ENCODE results near the gene TOGARAM2.

Gene TOGARAM2

DNA sequence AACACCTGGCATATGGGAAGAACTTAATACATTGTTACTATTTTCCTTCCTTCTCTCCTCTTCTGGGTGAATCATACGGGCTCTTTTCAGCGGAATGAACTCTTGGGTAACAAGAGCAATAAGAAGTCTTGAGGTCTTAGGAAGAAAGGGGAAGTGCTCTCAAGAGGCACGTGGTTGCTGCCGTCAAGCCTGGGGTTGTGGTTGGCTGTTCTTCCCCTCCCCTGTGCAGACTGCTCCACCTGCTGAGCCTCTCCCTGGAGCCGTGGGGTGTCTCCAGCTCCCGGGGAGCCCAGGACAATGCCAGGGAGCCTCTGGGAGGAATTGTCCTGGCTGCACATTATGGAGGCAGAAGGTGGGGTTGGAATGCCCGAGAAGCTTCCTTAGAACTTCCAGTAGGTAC lies 19.4 kb downstream of the TOGARAM2 start:
- no peak for DNase-seq

DNA sequence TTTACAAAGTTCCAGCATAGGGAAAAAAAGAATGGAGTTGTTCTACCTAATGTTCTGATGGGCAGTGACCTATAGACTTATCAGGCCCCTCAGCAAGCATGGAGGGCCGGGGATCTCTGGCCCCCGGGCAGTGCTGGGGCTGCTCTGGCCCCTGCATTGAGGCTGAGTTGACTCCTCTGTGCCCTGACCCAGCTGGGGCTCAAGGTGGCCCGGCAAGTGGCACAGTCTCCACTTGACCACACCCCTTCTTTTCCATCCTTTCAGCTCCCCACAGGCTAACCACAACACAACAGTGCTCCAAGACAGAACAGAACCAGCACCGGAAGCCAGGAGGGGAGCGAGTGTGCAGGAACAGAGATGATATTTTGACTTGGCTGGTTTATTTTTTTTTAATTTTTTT lies 19.9 kb downstream of the TOGARAM2 start:
- no peak for DNase-seq

DNA sequence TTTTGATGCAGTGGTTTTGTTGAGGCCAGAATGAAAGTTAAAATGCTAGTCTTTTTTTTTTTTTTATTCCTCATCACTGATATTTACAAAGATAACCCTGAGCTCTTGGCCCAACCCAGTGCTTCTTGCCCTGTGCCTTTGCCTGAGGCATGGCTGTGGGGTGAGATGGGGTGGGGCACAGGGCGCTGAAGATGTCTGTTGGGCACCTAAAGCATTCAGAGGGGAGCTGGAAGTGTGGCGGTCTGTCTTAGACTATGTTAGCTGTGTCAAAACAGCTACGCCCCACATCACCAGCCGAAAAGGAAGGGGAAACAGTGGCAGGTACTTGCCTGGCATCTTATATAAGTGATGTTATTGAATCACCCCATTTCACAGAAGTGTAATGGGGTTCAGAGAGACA lies 20.7 kb downstream of the TOGARAM2 start:
- DNase-seq = no peak

DNA sequence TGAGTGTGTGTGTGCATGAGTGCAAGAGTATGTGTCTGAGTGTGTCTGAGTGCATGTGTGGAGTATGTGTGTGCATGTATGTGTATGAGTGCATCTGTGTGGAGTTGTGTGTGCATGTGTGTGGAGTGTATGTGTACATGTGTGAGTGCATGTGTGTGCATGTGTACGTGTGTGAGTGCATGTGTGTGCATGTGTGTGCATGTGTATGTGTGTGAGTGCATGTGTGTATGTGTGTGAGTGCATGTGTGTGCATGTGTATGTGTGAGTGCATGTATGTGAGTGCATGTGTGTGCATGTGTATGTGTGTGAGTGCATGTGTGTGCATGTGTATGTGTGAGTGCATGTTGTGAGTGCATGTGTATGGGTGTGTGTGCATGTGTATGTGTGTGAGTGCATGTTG lies 23.7 kb downstream of the TOGARAM2 start:
- no peak for DNase-seq

DNA sequence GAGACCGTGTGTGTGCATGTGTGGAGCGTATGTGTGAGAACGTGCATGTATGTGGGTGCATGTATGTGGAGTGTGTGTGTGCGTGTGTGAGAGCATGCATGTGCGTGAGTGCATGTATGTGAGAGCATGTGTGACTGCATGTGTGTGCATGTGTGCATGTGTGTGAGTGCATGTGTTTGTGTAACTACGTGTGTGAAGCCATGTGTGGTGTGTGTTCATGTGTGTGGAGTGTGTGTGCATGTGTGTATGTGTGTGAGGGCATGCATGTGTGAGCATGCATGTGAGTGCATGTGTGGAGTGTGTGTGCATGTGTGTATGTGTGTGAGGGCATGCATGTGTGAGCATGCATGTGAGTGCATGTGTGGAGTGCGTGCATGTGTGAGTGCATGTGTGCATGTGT lies 24.2 kb downstream of the TOGARAM2 start:
- no peak for DNase-seq

DNA sequence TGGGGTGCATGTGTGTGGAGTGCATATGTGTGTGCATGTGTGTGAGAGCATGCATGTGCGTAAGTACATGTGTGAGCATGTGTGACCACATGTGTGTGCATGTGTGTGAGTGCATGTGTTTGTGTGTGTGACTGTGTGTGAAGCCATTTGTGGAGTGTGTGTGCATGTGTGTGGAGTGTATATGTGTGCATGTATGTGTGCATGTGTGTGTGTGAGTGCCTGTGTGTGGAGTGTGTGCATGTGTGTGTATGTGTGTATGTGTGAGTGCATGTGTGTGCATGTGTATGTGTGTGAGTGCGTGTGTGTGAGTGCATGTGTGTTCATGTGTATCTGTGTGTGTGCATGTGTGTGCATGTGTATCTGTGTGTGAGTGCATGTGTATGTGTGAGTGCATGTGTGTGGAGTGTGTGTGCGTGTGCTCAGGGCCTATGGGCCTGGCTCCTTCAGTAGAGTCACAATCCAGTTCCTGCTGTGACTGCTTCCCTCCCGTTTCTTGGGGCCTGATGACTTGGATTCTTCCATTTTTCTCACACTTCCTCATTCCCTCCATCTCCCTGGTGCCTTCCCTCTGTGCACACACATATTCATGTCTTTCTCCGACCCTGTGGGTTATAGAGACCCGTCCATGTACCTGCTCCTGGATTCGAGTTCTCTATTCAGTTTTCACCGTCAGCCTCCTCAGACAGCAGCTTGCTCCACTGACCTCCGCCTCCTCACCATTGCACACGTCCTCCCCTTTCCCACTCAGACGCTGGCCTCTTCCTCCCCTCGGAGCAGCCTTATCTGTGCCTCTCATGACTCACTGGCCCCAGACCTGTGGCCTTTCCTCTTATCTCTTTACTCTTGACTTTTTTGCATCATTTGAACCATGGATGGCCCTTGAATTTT lies 25.2 kb downstream of the TOGARAM2 start:
- DNase-seq = no peak

DNA sequence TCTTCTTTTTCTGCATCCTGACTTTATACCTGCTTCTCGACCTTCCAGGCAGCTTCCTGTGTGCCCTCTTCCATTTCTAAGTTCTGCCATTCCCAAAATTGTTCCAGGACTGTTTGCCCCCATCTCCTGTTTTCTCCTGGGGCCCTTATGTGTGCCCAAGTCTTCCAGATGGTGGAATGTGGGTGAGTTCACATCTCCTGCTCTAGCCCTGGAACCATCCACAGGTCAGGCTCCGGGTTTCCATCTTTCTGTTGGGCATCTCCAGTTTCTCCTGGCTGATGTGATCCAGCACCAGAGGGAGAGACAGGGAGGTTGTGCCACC lies 25.8 kb downstream of the TOGARAM2 start:
- DNase-seq = no peak

DNA sequence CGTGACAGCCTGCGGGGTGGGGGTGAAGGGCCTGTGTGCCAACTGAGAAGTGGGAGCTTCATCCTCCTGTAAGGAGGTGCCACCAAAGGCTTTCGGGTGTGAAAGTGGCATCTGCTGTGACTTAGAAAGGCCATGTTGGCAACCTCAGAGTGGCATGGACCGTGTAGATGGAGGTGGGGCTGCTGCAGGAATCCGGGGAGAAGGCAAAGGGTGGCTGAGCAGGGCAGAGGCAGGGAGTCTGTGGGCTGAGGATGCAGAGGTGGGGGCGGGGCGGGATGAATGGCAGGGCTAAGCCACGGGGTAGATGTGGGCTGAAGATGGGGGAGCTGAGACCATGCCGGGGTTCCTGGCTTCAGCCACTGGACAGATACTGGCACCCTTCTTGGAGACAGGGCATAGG lies 28.2 kb downstream of the TOGARAM2 start:
- DNase-seq = no peak

DNA sequence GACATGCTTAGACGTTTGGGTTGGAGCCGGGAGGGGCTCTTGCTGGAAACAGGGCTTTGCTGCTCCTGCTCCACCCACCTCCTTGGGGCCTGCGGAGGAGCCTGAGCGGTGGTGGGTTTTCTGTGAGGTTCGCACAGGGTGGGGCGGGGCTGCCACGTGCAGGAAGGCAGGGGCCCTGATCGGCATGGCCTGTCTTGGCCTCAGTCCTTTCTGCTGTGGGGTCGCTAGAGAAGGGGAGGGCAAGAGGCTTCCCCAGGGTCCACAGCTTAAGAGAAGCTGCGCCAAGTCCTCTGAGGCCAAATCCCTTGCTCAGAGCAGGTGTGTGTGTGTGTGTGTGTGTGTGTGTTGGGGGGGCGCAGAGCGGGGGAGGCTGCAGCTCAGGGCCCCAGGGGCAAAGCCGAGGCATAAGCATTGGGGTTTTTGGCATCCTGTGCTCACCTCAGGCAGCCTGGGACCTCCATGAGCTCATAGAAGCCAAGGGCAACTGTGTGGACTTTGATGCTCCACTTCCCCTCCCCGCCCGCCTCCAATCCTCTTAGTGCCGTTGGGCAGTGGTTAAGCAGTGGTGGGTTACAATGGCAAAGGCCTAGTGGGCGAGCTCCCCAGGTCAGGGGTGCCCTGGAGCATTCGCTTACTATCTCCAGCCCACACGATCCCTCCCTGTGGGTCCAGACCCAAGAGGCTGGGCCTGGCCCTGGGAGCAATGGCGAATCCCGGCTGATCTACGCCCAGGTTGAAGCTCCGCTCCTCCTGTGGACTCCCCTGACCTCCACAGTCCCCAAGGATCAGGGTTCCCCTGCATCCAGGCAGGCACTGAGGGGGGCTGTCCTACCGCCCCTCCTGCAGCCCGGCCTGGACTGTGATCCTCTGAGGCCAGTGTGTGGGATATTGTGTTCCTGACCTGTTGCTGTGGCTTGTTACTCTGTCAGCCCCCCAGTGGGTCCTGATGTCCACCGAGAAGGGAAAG lies 28.9 kb downstream of the TOGARAM2 start:
- DNase-seq = no peak

DNA sequence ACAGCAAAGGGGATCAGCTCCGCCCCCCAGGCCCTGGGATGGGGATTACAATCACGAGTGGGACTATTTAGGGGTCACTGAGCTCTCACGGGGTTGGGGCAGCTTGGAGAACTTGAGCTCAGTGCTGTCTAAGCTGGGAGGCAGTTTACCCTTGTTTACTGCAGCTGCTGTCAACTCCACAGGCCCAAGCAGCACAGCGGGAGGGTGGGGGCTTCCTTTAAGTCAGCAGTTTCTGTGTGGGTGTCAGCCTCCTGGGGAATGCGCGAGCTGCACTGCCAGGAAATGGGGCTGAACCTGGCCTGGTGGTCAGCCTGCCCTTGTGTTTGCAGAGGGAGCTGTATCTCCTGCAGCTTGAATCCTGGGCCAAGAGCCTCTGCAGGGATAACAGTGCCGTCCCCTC lies 29.8 kb downstream of the TOGARAM2 start:
- DNase-seq = no peak

DNA sequence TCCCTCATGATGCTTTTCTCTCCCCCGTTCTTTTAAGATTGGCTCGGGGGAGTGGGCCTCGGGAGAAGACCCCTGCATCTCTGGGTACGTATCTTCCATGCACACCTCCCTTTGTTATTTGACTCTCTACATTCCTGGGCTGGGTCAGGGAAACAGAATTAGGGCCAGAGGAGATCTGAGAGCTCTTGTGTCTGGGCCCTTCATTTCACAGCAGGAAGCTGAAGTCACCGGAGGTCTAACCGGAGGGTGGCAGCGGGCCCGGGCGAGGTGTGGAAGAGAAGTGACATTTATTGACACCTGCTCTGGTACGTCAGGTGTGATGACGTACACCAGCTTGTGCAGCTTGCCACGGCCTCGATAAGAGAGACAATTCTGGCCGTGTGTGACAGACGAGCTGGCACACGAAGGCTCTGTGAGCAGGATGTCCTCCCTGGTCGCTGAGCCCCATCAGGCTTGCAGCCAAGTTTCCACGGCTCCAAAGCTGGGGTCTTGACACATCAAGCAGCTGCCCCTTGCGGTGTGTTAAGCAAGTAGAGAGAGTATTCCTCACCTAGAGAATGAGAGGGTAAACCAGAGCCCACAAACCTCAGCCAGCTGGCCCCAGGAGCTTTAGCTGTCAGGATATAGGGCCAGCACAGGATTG lies 30.4 kb downstream of the TOGARAM2 start:
- peak; percentile 70 for DNase-seq

DNA sequence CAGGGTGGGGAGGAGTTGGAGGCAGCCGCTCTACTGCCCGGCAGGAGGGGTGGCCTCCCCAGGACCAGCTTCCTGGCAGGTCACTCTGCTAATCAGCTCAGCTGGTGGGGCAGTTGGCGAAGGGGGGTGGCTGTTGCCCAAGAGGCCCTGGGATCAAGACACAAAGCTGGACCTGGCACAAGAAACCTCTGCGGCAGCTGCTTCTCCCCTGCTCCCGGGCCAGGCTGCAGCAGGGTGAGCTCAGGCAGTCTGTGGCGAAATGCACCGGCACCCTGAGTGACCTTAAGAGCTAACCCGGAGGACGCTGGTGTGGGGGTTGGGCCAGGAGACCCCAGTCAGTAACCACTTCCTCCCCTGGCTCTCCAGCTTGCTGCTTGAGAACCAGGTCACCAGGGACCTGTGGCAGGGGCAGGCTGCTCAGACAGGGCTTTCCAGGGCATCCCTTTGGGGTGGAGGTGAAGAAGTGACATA lies 31.1 kb downstream of the TOGARAM2 start:
- DNase-seq = no peak

DNA sequence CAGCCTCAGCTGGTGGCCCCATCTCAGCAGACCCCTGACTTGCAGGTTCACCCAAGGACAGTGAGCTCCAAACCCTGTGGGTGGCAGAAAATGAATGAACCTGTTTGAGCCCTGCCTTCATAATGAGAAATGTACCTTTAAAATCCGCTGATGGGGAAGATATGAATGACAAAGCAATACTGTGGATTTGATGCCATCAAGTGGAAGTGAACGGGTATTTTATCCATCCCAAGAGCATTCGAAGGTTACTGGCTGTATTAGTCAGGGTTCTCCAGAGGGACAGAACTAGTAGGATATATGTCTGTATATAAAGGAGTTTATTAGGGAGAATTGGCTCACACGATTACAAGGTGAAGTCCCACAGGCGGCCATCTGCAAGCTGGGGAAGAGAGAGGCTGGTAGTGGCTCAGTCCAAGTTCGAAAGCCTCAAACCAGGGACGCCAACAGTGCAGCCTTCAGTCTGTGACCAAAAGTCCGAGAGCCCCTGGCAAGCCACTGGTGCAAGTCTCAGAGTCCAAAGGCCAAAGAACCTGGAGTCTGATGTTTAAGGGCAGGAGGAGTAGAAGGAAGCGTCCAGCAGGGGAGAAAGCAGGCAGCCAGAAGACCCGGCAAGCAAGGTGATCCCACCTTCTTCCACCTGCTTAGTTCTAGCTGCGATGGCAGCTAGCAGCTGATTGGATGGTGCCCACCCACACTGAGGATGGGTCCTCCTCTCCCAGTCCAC lies 32.1 kb downstream of the TOGARAM2 start:
- DNase-seq = no peak

DNA sequence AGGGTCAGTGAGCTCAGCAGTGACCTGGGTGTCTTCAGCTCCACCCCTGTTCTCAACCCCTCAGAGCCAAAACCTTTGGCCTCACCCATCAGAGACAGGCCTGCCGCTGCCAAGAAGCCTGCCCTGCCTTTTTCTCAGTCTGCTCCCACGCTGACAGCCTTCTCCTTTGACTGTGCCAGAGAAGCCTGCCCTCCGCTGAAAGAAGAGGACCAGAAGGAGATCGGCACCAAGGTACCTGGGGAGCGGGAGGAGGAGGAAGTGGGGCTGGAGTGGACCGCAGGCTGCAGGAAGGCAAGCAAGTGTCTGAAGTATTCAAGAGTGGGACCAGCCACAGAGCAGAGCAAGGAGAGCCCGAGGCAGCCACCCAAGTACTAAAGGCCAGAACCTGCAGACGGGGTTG lies 33.2 kb downstream of the TOGARAM2 start:
- no peak for DNase-seq

DNA sequence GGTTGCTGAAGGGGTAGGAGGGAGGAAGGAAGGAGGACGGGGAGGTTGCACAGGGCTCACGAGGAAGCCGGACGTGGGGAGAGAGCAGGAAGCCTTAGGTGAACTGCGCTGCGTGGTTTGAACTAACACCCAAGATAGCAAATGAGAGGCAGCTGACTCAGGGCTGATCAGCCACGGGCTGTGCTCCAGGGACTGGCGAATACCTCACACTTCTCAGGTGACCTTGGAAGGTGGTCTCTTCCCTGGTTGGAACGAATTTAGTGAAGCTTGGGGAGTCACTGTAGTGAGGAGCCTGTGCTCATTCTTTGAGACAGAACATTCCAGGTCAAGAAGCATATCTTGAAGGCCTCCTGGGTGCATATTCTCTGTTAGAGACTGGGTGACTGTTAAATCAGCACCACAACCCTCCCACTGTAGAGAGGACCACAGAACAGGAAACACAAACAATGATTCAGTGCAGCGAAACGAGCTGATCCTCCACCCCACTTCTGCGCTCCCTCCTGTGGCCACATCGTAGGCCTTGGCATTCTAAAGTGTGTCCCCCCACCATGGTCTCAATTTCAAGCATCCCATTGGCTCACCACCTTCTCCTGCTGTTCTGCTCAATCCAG lies 33.8 kb downstream of the TOGARAM2 start:
- DNase-seq = no peak

DNA sequence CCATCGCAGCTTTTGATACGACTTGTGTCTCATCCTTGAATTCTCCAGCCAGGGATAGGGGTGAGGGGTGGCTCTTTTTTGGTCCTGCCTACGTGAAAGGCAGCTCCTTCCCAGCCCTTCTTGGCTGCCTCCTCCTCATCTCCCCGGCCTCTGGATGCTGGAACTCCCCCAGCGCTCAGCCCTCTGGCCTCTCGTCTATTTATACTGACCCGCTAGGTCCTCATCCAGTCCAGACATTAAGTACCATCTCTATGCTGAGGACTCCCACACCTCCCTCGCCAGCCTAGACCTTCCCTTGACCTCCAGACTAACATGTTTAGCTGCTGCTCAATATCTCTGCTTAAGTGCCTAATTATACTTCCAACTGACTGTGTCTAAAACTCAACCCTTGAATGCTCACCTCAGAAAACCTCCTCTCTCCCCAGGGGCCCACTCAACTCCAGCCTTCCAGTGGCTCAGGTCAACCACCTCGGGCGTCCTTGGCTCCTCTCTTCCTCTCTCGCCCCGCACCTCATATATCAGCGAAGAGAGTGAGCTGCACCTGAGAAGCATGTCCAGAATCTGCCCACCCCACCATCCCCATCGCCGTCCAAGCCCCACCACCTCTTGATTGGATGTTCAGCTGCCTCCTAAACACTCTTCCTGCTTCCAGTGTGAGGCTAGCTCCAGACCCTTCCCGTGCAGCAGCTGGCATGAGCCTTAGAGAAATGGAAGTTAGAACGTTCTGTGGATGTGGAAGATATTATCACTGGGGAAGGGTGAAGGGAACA lies 34.8 kb downstream of the TOGARAM2 start:
- no peak for DNase-seq

DNA sequence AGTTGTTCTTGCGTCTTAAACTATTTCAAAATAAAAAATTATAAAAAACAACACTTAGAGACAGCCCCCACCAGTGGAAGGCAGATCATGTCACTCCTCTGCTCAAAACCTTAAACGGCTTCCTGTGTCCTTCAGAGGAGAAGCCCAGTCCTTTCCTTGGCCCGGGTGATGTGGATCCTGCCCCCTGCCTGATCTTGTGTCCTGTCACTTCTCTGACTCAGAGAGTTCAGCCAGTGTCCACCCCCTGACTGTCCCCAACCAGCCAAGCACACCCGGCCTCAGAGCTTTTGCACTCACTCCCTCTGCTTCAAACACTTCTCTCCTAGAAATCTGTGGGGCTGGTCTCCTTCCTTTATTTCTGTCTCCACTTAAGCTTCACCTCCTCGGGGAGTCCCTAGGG lies 35.4 kb downstream of the TOGARAM2 start:
- DNase-seq = no peak

DNA sequence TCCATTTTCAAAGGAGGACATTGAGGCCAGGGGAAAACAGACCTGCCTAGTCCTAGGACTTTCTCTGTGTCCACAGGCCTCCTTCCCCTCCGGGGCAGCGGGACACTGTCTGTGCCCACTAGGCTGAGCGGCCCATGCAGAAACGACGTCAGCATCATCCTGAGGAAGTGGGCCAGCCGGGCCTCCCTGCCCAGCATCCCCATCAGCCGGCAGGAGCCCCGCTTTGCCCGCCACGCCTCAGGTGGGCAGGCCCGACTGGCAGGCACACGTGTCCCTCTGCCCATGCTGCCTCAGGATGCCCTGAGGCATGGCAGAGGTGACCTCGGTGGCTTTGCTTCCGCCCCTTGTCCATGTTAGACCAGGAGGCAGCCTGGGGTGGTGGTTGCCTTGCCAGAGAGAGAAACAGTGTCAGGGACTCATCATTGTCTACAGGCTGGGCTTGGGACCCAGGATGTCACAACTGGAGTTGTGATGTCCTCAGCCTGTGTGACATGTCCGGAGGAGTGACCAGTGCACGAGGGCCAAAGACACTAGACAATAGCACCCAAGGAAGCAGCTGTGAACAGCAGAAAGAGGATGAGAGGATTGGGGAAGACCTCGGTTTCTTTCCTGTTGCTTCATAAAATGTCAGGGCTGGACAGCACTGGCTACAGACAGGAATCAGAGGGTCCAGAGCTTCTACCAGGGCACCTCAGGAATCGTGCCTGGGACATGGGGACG lies 36.8 kb downstream of the TOGARAM2 start:
- no peak for DNase-seq

DNA sequence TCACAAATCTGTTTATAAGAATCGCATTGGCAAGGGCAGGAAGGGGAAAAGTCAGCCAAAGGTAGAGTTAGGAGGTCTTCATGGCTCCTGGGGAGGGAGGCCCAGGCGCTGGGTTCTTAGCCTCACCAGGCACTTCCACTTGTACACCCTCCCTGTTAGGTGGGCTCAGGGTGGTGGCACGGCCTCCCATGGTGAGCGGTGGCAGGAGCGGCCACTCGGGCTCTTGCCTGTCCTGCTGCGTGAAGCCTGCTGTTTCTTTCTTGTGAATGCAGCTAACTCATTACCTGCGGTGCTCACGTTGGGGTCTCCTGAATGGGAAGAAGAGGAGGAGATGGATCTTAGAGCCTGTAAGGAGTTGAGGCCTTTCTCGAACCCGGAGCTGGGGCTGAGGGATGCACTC lies 40.8 kb downstream of the TOGARAM2 start:
- no peak for DNase-seq

DNA sequence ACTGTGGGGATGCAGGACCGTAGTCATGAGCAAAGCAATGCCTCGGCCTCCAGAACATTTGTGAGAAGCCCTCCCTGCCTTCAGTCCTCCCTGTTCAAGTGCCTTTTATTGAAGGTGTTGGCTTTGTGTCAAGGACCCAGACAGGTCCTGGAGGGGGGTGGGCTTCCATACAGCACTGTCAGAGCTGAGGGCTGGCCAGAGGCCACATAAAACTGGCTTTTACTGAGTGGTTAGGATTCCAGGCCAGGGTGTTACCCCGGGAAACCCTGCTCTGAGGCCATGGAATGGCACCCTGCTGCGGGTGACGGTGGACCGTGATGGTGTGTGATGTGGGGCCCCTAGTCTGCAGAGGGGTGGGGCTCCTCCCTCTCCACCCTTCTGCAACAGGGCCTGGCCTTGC lies 41.6 kb downstream of the TOGARAM2 start:
- no peak for DNase-seq

DNA sequence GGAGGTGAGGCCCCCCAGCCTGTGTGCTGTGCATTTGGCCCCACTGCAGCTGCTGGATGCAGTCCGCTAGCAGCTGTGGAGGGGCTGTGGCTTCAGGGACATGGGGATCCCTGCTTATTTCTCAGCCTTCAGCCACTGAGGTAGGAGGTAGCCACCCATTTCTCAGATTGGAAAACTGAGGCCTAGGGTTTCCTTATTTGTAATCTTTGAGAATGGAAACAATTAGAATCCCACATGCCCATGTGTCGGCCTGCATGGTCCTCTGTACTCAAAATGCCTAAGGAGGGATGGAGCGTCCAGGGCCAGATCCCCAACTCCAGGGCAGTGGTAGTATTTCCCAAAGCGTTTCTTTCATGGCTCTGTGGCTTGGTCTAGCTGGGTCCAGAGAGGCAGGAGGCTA lies 42.1 kb downstream of the TOGARAM2 start:
- no peak for DNase-seq

Measured in NCI-H1694 (cell line).